ENCODE data around the gene CLN6.

The CLN6 gene

GRCh38 chr15:68271854-68272471 lies 42.4 kb upstream of the CLN6 start:
- Histone ChIP-seq H3K27ac (ENCODE audit: low read depth, low read length) (peak overlapping the region; percentile 5), H3K4me3 (ENCODE audit: low read depth, low read length) (no peak overlapping the region)

GRCh38 chr15:68268405-68268804 lies 38.9 kb upstream of the CLN6 start:
- no peak overlapping the region for H3K27ac ChIP-seq (ENCODE audit: low read depth, low read length)
- no peaks in the 10 kb centered on the region for H3K27me3 ChIP-seq (ENCODE audit: control insufficient read depth, insufficient read depth, low read length)
- H3K9me3 ChIP-seq (ENCODE audit: control insufficient read depth, insufficient read depth, low read length) = no peaks in the 10 kb centered on the region
- H3K36me3 ChIP-seq (ENCODE audit: control insufficient read depth, insufficient read depth, low read length) = no peaks in the 10 kb centered on the region
- H3K4me1 ChIP-seq (ENCODE audit: control insufficient read depth, insufficient read depth, low read length) = peaks cover 50% of the 10 kb centered on the region
- no peak overlapping the region for H3K9ac ChIP-seq (ENCODE audit: low read depth, low read length)
- H3K4me3 ChIP-seq (ENCODE audit: low read depth, low read length) = no peak overlapping the region

More at GRCh38 chr15:68271854-68272471, 42.4 kb upstream of the CLN6 start:
- Histone ChIP-seq H3K27me3 (ENCODE audit: control insufficient read depth, insufficient read depth, low read length) (no peaks in the 10 kb centered on the region), H3K4me1 (ENCODE audit: control insufficient read depth, insufficient read depth, low read length) (peaks cover 24% of the 10 kb centered on the region), H3K9me3 (ENCODE audit: control insufficient read depth, insufficient read depth, low read length) (no peaks in the 10 kb centered on the region), H3K9ac (ENCODE audit: low read depth, low read length) (0 out of 2 replicates have a peak overlapping the region, but pooled peaks have one; percentile 20), H3K36me3 (ENCODE audit: control insufficient read depth, insufficient read depth, low read length) (no peaks in the 10 kb centered on the region)

GRCh38 chr15:68265674-68266073 lies 36.1 kb upstream of the CLN6 start:
- Histone ChIP-seq H3K9me3 (ENCODE audit: control insufficient read depth, insufficient read depth, low read length) (no peaks in the 10 kb centered on the region), H3K9ac (ENCODE audit: low read depth, low read length) (no peak overlapping the region), H3K27ac (ENCODE audit: low read depth, low read length) (no peak overlapping the region), H3K27me3 (ENCODE audit: control insufficient read depth, insufficient read depth, low read length) (no peaks in the 10 kb centered on the region), H3K4me3 (ENCODE audit: low read depth, low read length) (peak overlapping the region; percentile 6; the same call in 1 of the 2 replicates), H3K4me1 (ENCODE audit: control insufficient read depth, insufficient read depth, low read length) (peaks cover 45% of the 10 kb centered on the region), H3K36me3 (ENCODE audit: control insufficient read depth, insufficient read depth, low read length) (no peaks in the 10 kb centered on the region)

GRCh38 chr15:68265081-68265480 lies 35.6 kb upstream of the CLN6 start:
- H3K36me3 ChIP-seq (ENCODE audit: control insufficient read depth, insufficient read depth, low read length) = no peaks in the 10 kb centered on the region
- no peak overlapping the region for H3K9ac ChIP-seq (ENCODE audit: low read depth, low read length)
- peak overlapping the region; percentile 44 for H3K27ac ChIP-seq (ENCODE audit: low read depth, low read length)
- peak overlapping the region; percentile 45 for H3K4me3 ChIP-seq (ENCODE audit: low read depth, low read length)
- H3K9me3 ChIP-seq (ENCODE audit: control insufficient read depth, insufficient read depth, low read length) = no peaks in the 10 kb centered on the region
- no peaks in the 10 kb centered on the region for H3K27me3 ChIP-seq (ENCODE audit: control insufficient read depth, insufficient read depth, low read length)
- H3K4me1 ChIP-seq (ENCODE audit: control insufficient read depth, insufficient read depth, low read length) = peaks cover 45% of the 10 kb centered on the region

GRCh38 chr15:68264282-68264681 lies 34.8 kb upstream of the CLN6 start:
- peaks cover 45% of the 10 kb centered on the region for H3K4me1 ChIP-seq (ENCODE audit: control insufficient read depth, insufficient read depth, low read length)
- H3K27ac ChIP-seq (ENCODE audit: low read depth, low read length) = peak overlapping the region; percentile 44
- no peaks in the 10 kb centered on the region for H3K9me3 ChIP-seq (ENCODE audit: control insufficient read depth, insufficient read depth, low read length)
- H3K27me3 ChIP-seq (ENCODE audit: control insufficient read depth, insufficient read depth, low read length) = no peaks in the 10 kb centered on the region
- H3K36me3 ChIP-seq (ENCODE audit: control insufficient read depth, insufficient read depth, low read length) = no peaks in the 10 kb centered on the region
- peak overlapping the region; percentile 45 for H3K4me3 ChIP-seq (ENCODE audit: low read depth, low read length)
- H3K9ac ChIP-seq (ENCODE audit: low read depth, low read length) = no peak overlapping the region

GRCh38 chr15:68262514-68263356 lies 33.2 kb upstream of the CLN6 start:
- no peak overlapping the region for H3K9ac ChIP-seq (ENCODE audit: low read depth, low read length)
- H3K36me3 ChIP-seq (ENCODE audit: control insufficient read depth, insufficient read depth, low read length) = no peaks in the 10 kb centered on the region
- H3K4me3 ChIP-seq (ENCODE audit: low read depth, low read length) = no peak overlapping the region; the same call in 1 of the 2 replicates
- no peaks in the 10 kb centered on the region for H3K27me3 ChIP-seq (ENCODE audit: control insufficient read depth, insufficient read depth, low read length)
- H3K9me3 ChIP-seq (ENCODE audit: control insufficient read depth, insufficient read depth, low read length) = no peaks in the 10 kb centered on the region
- peak overlapping the region; percentile 83 for H3K27ac ChIP-seq (ENCODE audit: low read depth, low read length)
- H3K4me1 ChIP-seq (ENCODE audit: control insufficient read depth, insufficient read depth, low read length) = peaks cover 45% of the 10 kb centered on the region

GRCh38 chr15:68261980-68262379 lies 32.5 kb upstream of the CLN6 start:
- H3K9ac ChIP-seq (ENCODE audit: low read depth, low read length) = no peak overlapping the region
- H3K9me3 ChIP-seq (ENCODE audit: control insufficient read depth, insufficient read depth, low read length) = no peaks in the 10 kb centered on the region
- H3K36me3 ChIP-seq (ENCODE audit: control insufficient read depth, insufficient read depth, low read length) = no peaks in the 10 kb centered on the region
- no peak overlapping the region for H3K4me3 ChIP-seq (ENCODE audit: low read depth, low read length)
- H3K27ac ChIP-seq (ENCODE audit: low read depth, low read length) = peak overlapping the region; percentile 83
- no peaks in the 10 kb centered on the region for H3K27me3 ChIP-seq (ENCODE audit: control insufficient read depth, insufficient read depth, low read length)
- H3K4me1 ChIP-seq (ENCODE audit: control insufficient read depth, insufficient read depth, low read length) = peaks cover 48% of the 10 kb centered on the region

- H3K4me1 ChIP-seq (ENCODE audit: control insufficient read depth, insufficient read depth, low read length) = peaks cover 49% of the 10 kb centered on the region
- no peaks in the 10 kb centered on the region for H3K9me3 ChIP-seq (ENCODE audit: control insufficient read depth, insufficient read depth, low read length)
- no peaks in the 10 kb centered on the region for H3K36me3 ChIP-seq (ENCODE audit: control insufficient read depth, insufficient read depth, low read length)
- no peak overlapping the region for H3K9ac ChIP-seq (ENCODE audit: low read depth, low read length)
- no peaks in the 10 kb centered on the region for H3K27me3 ChIP-seq (ENCODE audit: control insufficient read depth, insufficient read depth, low read length)
- no peak overlapping the region for H3K4me3 ChIP-seq (ENCODE audit: low read depth, low read length)
- H3K27ac ChIP-seq (ENCODE audit: low read depth, low read length) = no peak overlapping the region
Measured at GRCh38 chr15:68261241-68261640, 31.7 kb upstream of the CLN6 start.

- Histone ChIP-seq H3K9ac (ENCODE audit: low read depth, low read length) (no peak overlapping the region), H3K4me1 (ENCODE audit: control insufficient read depth, insufficient read depth, low read length) (peaks cover 37% of the 10 kb centered on the region), H3K9me3 (ENCODE audit: control insufficient read depth, insufficient read depth, low read length) (no peaks in the 10 kb centered on the region), H3K36me3 (ENCODE audit: control insufficient read depth, insufficient read depth, low read length) (no peaks in the 10 kb centered on the region), H3K27ac (ENCODE audit: low read depth, low read length) (no peak overlapping the region), H3K4me3 (ENCODE audit: low read depth, low read length) (no peak overlapping the region), H3K27me3 (ENCODE audit: control insufficient read depth, insufficient read depth, low read length) (no peaks in the 10 kb centered on the region)
Measured at GRCh38 chr15:68259883-68260282, 30.4 kb upstream of the CLN6 start.

GRCh38 chr15:68258692-68259091 lies 29.2 kb upstream of the CLN6 start:
- no peak overlapping the region for H3K4me3 ChIP-seq (ENCODE audit: low read depth, low read length)
- H3K36me3 ChIP-seq (ENCODE audit: control insufficient read depth, insufficient read depth, low read length) = no peaks in the 10 kb centered on the region
- no peak overlapping the region for H3K9ac ChIP-seq (ENCODE audit: low read depth, low read length)
- peaks cover 25% of the 10 kb centered on the region for H3K4me1 ChIP-seq (ENCODE audit: control insufficient read depth, insufficient read depth, low read length)
- no peaks in the 10 kb centered on the region for H3K27me3 ChIP-seq (ENCODE audit: control insufficient read depth, insufficient read depth, low read length)
- H3K27ac ChIP-seq (ENCODE audit: low read depth, low read length) = no peak overlapping the region
- no peaks in the 10 kb centered on the region for H3K9me3 ChIP-seq (ENCODE audit: control insufficient read depth, insufficient read depth, low read length)
